ENCODE data around the gene CNNM4. TPM values are rescaled to one million over a fixed set of nuclear protein-coding genes. Genes with fewer than 3 reads are reported as not detected.
A peak's percentile ranks its signal among the peaks of the same experiment; 100 is the strongest.

The CNNM4 gene
- total RNA-seq, 2 experiments from 2014 or later = 5.1 to 5.8 TPM

DNA sequence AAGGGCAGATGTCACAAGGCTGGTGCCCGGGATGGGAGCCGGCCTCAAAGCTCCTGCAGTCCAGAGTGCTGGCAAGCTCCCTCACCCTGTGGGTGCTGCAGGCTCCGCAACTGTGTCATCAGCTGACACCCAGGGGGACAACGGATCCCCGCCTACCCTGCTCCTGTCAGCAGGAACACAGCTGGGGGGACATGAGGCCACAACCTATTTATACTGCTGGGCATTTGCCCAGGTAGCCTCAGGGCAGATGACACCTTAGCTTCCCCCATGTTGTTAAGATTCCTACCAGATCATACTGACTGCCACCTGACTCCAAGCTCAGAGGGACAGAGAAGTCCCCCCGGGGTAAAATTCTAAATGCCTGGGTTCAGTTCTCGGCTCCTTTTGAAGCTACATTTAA, 81.9 kb downstream of the CNNM4 start:
- ChIA-PET CTCF (interaction anchor here (0.8 to 4.0 kb wide), 6 partner anchors 9 to 96 kb away, joined by 3 to 29 read pairs (median 4); partner anchors contain the start of genes ANKRD39 and CNNM3), POLR2A (interaction anchor here (0.8 to 3.6 kb wide), 4 partner anchors 9 to 85 kb away, joined by 3 to 20 read pairs (median 3); partner anchors contain the start of gene ANKRD39)
- intact Hi-C loops (cut with micrococcal nuclease) = no loop called here
- no peak overlapping the region for H3K27ac Mint-ChIP-seq
- H3K27me3 Mint-ChIP-seq = no peaks in the 10 kb centered on the region
- ATAC-seq = no peak
- DNase-seq = no peak
- H3K9me3 Mint-ChIP-seq = no peaks in the 10 kb centered on the region
- peaks cover 18% of the 10 kb centered on the region for H3K4me1 Mint-ChIP-seq (ENCODE audit: low read depth)
- H3K4me3 Mint-ChIP-seq = no peak overlapping the region
- H3K36me3 Mint-ChIP-seq (ENCODE audit: low read depth) = peaks cover 6% of the 10 kb centered on the region
- TF ChIP-seq, protein P1, sequence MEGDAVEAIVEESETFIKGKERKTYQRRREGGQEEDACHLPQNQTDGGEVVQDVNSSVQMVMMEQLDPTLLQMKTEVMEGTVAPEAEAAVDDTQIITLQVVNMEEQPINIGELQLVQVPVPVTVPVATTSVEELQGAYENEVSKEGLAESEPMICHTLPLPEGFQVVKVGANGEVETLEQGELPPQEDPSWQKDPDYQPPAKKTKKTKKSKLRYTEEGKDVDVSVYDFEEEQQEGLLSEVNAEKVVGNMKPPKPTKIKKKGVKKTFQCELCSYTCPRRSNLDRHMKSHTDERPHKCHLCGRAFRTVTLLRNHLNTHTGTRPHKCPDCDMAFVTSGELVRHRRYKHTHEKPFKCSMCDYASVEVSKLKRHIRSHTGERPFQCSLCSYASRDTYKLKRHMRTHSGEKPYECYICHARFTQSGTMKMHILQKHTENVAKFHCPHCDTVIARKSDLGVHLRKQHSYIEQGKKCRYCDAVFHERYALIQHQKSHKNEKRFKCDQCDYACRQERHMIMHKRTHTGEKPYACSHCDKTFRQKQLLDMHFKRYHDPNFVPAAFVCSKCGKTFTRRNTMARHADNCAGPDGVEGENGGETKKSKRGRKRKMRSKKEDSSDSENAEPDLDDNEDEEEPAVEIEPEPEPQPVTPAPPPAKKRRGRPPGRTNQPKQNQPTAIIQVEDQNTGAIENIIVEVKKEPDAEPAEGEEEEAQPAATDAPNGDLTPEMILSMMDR (IDR thresholded peaks at IDR 0.05) = no peak

DNA sequence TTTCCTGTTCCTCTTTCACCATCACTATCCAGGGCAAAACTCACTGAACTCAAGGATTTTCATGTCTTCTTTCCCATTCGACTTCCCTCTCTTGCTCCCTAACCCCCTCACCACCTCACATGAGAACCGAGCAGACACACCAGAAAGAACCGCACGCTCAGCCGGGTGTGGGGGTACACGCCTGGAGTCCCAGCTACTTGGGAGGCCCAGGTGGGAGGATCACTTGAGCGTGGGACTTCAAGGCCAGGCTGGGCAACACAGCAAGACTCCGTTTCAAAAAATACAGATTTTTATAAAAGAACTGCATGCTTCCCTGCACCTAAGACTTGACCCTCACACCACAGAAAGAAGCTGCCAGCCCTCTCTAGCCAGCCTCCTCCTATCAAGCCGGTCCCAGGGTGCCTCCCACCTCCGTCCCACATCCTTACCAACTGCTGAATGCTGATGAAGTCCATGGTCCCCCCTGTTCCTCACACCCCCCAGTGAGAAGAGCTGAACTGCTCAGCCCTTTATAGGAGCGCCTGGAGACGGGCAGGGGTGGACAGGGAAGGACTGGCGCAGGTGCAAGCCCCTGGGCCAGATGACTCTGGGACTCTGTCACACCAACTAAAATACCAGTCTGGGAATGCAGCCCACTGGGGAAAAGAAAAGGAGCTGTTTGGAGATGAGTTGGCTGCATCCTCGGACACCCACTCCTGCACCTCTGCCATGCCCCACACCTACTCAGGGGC, 83.0 kb downstream of the CNNM4 start, which contains the start of gene ANKRD23:
Gene ANKRD23, minus strand, starts transcription at position 484 of the 731 bp plus-strand sequence. Its CDS starts 29 bp downstream, at position 455.
- intact Hi-C loops (cut with micrococcal nuclease) = no loop called here
- H3K9me3 Mint-ChIP-seq = no peaks in the 10 kb centered on the region
- TF ChIP-seq, protein P1 (IDR thresholded peaks at IDR 0.05) = no peak
- H3K36me3 Mint-ChIP-seq (ENCODE audit: low read depth) = peaks cover 6% of the 10 kb centered on the region
- H3K27ac Mint-ChIP-seq = peak within 1 kb of the TSS; percentile 14
- H3K4me3 Mint-ChIP-seq = no peak within 1 kb of the TSS
- ATAC-seq = no peak
- CTCF ChIA-PET = interaction anchor here (1.0 to 4.0 kb wide), 5 partner anchors 9 to 95 kb away, joined by 3 to 29 read pairs (median 3); partner anchors contain the start of genes ANKRD39 and CNNM3
- DNase-seq = no peak
- H3K27me3 Mint-ChIP-seq = no peaks in the 10 kb centered on the region
- peaks cover 17% of the 10 kb centered on the region for H3K4me1 Mint-ChIP-seq (ENCODE audit: low read depth)
- POLR2A ChIA-PET = interaction anchor here (1.0 to 3.6 kb wide), 3 partner anchors 9 to 13 kb away, joined by 3 to 20 read pairs (median 3); partner anchors contain the start of gene ANKRD39

DNA sequence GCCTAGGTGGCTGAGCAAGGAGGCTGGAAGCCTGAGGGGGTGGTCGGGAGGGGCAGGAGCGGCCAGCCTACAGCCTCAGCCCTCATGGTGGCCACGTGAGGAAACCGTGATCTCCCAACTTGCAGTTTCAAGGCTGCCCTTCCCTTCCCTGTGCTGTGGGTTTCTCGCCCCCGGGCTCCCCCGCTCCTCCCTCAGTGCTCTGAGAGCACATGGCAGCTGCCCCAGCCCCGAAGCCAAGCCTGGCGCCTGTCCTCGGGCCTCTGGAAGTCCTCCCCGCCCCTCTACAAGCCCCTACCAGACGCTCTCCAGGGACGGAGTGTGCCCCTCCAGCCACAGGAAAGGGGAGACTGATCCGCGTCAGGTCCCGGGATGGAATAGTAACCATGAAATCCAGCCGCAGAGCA, 83.7 kb downstream of the CNNM4 start:
- ATAC-seq = no peak
- CTCF ChIA-PET = interaction anchor here (1.4 to 4.0 kb wide), 3 partner anchors 8 to 12 kb away, joined by 3 to 29 read pairs (median 4); partner anchors contain the start of gene ANKRD39
- TF ChIP-seq, protein P1 (IDR thresholded peaks at IDR 0.05) = no peak
- DNase-seq = no peak
- Mint-ChIP-seq H3K9me3 (no peaks in the 10 kb centered on the region), H3K27me3 (no peaks in the 10 kb centered on the region), H3K4me3 (no peak overlapping the region), H3K27ac (no peak overlapping the region), H3K4me1 (ENCODE audit: low read depth) (peaks cover 11% of the 10 kb centered on the region), H3K36me3 (ENCODE audit: low read depth) (peaks cover 4% of the 10 kb centered on the region)
- POLR2A ChIA-PET = interaction anchor here (0.7 to 3.6 kb wide), 2 partner anchors 12 to 26 kb away, joined by 3 to 20 read pairs; partner anchors contain the start of gene ANKRD39
- intact Hi-C loops (cut with micrococcal nuclease) = no loop called here

DNA sequence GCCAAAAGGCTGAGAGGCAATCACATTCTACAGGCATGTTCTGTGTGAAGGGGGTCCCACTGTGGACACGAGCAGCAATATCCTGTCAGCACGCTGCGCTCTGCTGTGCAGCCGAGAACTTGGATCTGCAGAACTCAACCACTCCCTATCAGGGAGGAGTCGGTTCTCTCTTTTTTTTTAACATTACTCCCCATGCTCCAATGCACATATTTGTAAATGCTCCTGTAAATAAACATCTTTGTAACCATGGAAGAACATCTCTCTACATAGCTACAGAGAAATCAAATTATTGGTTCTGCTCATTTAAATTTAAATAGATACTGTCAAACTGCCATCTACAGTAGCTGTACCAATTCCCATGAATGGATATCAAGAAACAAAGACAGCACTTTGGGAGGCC, 86.1 kb downstream of the CNNM4 start:
- intact Hi-C loops (cut with micrococcal nuclease) = no loop called here
- DNase-seq (no peak), ATAC-seq (no peak)
- peaks cover 8% of the 10 kb centered on the region for H3K36me3 Mint-ChIP-seq (ENCODE audit: low read depth)
- H3K4me3 Mint-ChIP-seq = no peak overlapping the region
- no peaks in the 10 kb centered on the region for H3K4me1 Mint-ChIP-seq (ENCODE audit: low read depth)
- H3K27ac Mint-ChIP-seq = no peak overlapping the region
- no peaks in the 10 kb centered on the region for H3K9me3 Mint-ChIP-seq
- ChIA-PET CTCF (interaction anchor here (1.3 to 4.3 kb wide), 3 partner anchors 11 to 104 kb away, joined by 3 to 18 read pairs (median 5); partner anchors contain the start of gene ANKRD39), POLR2A (interaction anchor here (0.9 to 1.5 kb wide), 2 partner anchors 10 to 12 kb away, joined by 3 to 7 read pairs; partner anchors contain the start of gene ANKRD39)
- H3K27me3 Mint-ChIP-seq = no peaks in the 10 kb centered on the region
- TF ChIP-seq, protein P1 (IDR thresholded peaks at IDR 0.05) = no peak

Measured in activated CD8-positive, alpha-beta T cell treated with anti-CD3 and anti-CD28 coated beads for 36 hours (primary cell).